Measurements from ENCODE around the gene SEC16A.

Gene SEC16A

GRCh38 chr9:136463578-136463977 is 19.3 kb downstream of the SEC16A start:
- no peak for DNase-seq (ENCODE audit: low read depth in 2 of 2)

- no peak for DNase-seq (ENCODE audit: low read depth in 2 of 2)
These were observed 20.2 kb downstream of the SEC16A start for GRCh38 chr9:136462664-136463063.

GRCh38 chr9:136460772-136461325 is 22.0 kb downstream of the SEC16A start:
- DNase-seq (ENCODE audit: low read depth in 2 of 2) = no peak

GRCh38 chr9:136459425-136459824 is 23.4 kb downstream of the SEC16A start:
- DNase-seq (ENCODE audit: low read depth in 2 of 2) = no peak

GRCh38 chr9:136457326-136457725 is 25.5 kb downstream of the SEC16A start:
- no peak for DNase-seq (ENCODE audit: low read depth in 2 of 2)

GRCh38 chr9:136456258-136456657 is 26.6 kb downstream of the SEC16A start:
- no peak for DNase-seq (ENCODE audit: low read depth in 2 of 2)

GRCh38 chr9:136455043-136456002 is 27.5 kb downstream of the SEC16A start:
- DNase-seq (ENCODE audit: low read depth in 2 of 2) = no peak

GRCh38 chr9:136454026-136454796 is 28.6 kb downstream of the SEC16A start:
- no peak for DNase-seq (ENCODE audit: low read depth in 2 of 2)

- no peak for DNase-seq (ENCODE audit: low read depth in 2 of 2)
These were observed 29.5 kb downstream of the SEC16A start for GRCh38 chr9:136453326-136453725.

- no peak for DNase-seq (ENCODE audit: low read depth in 2 of 2)
These were observed 31.5 kb downstream of the SEC16A start for GRCh38 chr9:136451221-136451877.

- DNase-seq (ENCODE audit: low read depth in 2 of 2) = no peak
These were observed 34.2 kb downstream of the SEC16A start for GRCh38 chr9:136448655-136449054.

GRCh38 chr9:136447173-136447778 is 35.6 kb downstream of the SEC16A start:
- DNase-seq (ENCODE audit: low read depth in 2 of 2) = no peak

GRCh38 chr9:136445799-136446198 is 37.0 kb downstream of the SEC16A start:
- DNase-seq (ENCODE audit: low read depth in 2 of 2) = no peak

GRCh38 chr9:136444102-136444501 is 38.7 kb downstream of the SEC16A start:
- no peak for DNase-seq (ENCODE audit: low read depth in 2 of 2)

- no peak for DNase-seq (ENCODE audit: low read depth in 2 of 2)
These were observed 39.2 kb downstream of the SEC16A start for GRCh38 chr9:136443687-136444086.

- DNase-seq (ENCODE audit: low read depth in 2 of 2) = no peak
These were observed 39.8 kb downstream of the SEC16A start for GRCh38 chr9:136443087-136443486.

GRCh38 chr9:136442265-136442664 is 40.6 kb downstream of the SEC16A start:
- DNase-seq (ENCODE audit: low read depth in 2 of 2) = no peak

- DNase-seq (ENCODE audit: low read depth in 2 of 2) = no peak
These were observed 41.1 kb downstream of the SEC16A start for GRCh38 chr9:136441681-136442245.

GRCh38 chr9:136441191-136441680 is 41.6 kb downstream of the SEC16A start:
- no peak for DNase-seq (ENCODE audit: low read depth in 2 of 2)

GRCh38 chr9:136439481-136440408 is 43.1 kb downstream of the SEC16A start, which contains the start of gene INPP5E:
INPP5E (minus strand) TSS chr9:136439845; CDS start chr9:136439419, 426 bp downstream.
- DNase-seq (ENCODE audit: low read depth in 2 of 2) = peak; percentile 81 to 89
